Activated CD4-positive, alpha-beta T cell treated with anti-CD3 and anti-CD28 coated beads, Interleukin-2, amount 50 U/mL, for 16 hours (primary cell): ENCODE data around the gene CDC123.
"Not testable (repeated sequence)": the region's sequence is repeated elsewhere in the genome, so short reads cannot be mapped to it uniquely, and the experiment has no call there.

Experiments
- DNase-seq: peaks from one replicate; pipeline ENCODE4 v3.0.0-alpha.2; 2020

CDC123 gene

GRCh38 chr10:12195603-12196506, at the start of gene CDC123, which contains the start of gene NUDT5:
CDC123 (plus strand) TSS chr10:12196188; CDS start chr10:12196246, 58 bp downstream.
NUDT5 (minus strand) TSS chr10:12195891; CDS start chr10:12186291, 9,600 bp downstream.
- peak; percentile 91 for DNase-seq

GRCh38 chr10:12150163-12150562, 45.8 kb upstream of the CDC123 start:
- no peak for DNase-seq

- no peak for DNase-seq
These were observed 41.5 kb upstream of the CDC123 start for GRCh38 chr10:12154516-12154915.

GRCh38 chr10:12156367-12157123, 39.4 kb upstream of the CDC123 start:
- no peak for DNase-seq

- no peak for DNase-seq
These were observed 37.9 kb upstream of the CDC123 start for GRCh38 chr10:12158111-12158510.

- DNase-seq: no peak
These were observed 35.3 kb upstream of the CDC123 start for GRCh38 chr10:12160664-12161063.

- no peak for DNase-seq
These were observed 33.1 kb upstream of the CDC123 start for GRCh38 chr10:12162927-12163326.

GRCh38 chr10:12164085-12164484, 31.9 kb upstream of the CDC123 start:
- no peak for DNase-seq

GRCh38 chr10:12165036-12165435, 31.0 kb upstream of the CDC123 start:
- no peak for DNase-seq

GRCh38 chr10:12165999-12166775, 29.8 kb upstream of the CDC123 start:
- no peak for DNase-seq

GRCh38 chr10:12171512-12171911, 24.5 kb upstream of the CDC123 start:
- DNase-seq: not testable (repeated sequence)

GRCh38 chr10:12177642-12178041, 18.3 kb upstream of the CDC123 start:
- no peak for DNase-seq

- no peak for DNase-seq
These were observed 16.3 kb upstream of the CDC123 start for GRCh38 chr10:12179606-12180170.

- no peak for DNase-seq
These were observed 15.6 kb upstream of the CDC123 start for GRCh38 chr10:12180221-12180974.

GRCh38 chr10:12181065-12181775, 14.8 kb upstream of the CDC123 start:
- DNase-seq: peak; percentile 90

GRCh38 chr10:12184165-12184564, 11.8 kb upstream of the CDC123 start:
- no peak for DNase-seq

- DNase-seq: peak; percentile 32
These were observed 9.7 kb upstream of the CDC123 start for GRCh38 chr10:12186323-12186722.

- no peak for DNase-seq
These were observed 8.6 kb upstream of the CDC123 start for GRCh38 chr10:12187321-12187905.

- no peak for DNase-seq
These were observed 7.3 kb upstream of the CDC123 start for GRCh38 chr10:12188656-12189055.

GRCh38 chr10:12189426-12189825, 6.6 kb upstream of the CDC123 start:
- DNase-seq: no peak

GRCh38 chr10:12191715-12192114, 4.3 kb upstream of the CDC123 start:
- DNase-seq: no peak
